Stimulated activated CD8-positive, alpha-beta memory T cell treated with anti-CD3 and anti-CD28 coated beads, Interleukin-7, amount 100 ng/mL, for 4 hours (primary cell): ENCODE results near the gene ALX3.
A peak's percentile ranks its signal among the peaks of the same experiment; 100 is the strongest.

Source experiments
- DNase-seq, 2 donors: peaks; one replicate each; pipeline ENCODE4 v3.0.0-alpha.2; 2020; ENCODE audit warnings: low read depth in 2 of 2

The ALX3 gene

DNA sequence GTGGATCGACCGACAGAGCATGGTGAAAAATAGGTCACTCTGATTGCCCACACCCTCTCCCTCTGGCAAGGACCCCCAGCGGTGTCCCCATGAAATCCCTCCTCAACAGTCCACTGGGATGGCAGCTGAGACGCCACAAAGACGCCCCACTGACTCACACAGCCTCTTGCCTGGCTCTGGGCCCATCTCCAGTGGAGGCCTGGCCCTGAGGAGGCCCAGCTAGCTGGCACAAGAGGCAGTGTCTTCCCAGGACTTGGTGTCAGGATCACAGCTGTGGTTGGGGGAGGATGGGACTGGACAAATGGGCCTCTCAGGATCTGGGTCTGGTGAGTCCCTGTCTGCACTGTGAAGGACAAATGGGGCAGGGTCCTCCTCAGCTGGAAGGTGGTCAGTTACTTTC, 4.6 kb downstream of the ALX3 start:
- DNase-seq, result no peak

DNA sequence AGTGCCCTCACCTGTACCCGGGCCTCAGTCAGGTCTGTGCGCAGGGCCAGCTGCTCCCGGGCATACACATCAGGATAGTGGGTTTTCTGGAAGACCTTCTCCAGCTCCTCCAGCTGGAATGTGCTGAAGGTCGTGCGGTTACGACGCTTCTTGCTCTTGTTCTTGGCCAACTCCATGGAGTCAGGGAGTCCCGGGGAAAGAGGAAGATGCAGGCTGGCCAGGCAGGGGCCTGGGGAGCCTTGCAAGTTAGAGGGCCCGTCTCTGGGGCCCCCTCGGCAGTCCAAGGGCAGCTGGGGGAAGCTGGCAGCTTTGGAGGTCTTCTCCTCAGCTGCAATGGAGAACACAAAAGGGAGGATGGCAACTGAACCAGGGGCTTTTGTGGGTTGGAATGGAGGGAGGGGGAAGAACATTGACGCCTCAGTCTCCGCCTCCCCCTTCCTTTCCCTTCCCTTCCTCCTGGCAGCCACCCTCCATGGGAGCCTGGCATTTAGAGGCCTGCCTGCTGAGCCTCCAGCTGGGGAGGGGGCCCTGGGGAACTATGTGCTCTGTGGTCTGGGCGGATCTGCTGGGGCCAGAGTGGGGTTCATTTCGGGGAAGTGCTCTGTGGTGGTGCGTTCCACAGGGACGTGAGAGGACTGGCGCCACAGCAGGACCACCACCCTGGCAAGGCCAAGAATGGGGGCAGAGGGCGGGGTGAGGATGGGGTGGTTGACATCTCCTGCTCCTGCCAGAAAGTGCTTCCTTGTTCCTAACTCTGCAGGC, 5.7 kb downstream of the ALX3 start:
- DNase-seq, result no peak

DNA sequence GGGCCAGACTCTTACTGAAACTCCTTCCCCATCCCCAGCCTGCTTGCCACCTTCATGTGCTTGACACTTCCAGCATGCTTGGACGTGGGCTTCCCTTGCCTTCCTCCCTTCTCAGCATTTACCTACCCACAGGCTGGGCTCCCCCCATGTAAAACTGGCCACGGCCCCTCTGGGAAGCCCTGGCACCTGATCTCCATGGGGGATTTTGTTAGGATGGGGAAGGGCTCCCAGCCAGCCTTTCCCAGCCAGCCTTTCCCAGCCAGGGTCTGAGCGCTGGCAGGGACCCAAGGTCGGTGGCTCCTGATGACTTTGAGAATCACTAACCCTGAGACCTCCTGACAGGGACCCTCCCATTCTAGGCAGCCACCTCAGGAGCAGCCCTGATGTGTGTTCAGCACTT, 6.7 kb downstream of the ALX3 start:
- no peak for DNase-seq

DNA sequence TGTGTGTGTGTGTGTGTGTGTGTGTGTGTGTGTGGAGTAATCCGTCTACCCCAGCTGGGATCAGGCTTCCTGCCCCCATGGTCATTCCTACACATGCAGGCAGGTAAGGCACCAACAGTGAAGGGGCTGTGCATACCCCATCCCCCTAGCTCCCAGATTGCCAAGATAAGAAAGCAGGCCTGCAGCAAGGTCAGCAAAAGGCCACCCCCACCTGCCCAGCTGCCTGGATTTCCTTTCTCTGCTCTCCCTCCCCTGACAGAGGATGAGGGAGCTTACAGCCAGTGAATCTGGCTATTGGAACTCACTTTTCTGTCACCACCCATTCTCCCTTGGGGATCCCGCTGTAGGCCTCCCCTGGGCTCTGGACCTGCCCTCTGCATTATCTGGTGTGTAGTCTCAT, 7.9 kb downstream of the ALX3 start:
- no peak for DNase-seq

DNA sequence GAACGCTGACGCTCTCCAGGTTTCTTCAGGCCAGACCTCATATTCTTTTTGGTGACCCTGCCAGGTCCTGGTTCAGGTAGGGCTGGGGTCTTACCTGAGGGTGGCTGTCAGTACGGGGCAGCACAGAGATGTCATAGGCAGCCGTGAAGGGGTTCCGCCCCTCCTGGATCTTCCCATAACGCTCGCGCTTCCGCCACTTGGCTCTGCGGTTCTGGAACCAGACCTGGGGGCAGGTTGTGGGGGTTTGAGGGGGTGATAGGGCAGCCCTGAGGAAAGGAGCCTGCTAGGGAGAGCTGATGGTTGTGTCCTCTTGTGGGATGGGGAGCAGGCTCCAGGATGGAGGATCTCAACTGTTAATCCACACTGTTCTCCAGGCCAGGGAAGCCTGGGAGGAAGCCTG, 9.1 kb downstream of the ALX3 start:
- DNase-seq, result no peak

DNA sequence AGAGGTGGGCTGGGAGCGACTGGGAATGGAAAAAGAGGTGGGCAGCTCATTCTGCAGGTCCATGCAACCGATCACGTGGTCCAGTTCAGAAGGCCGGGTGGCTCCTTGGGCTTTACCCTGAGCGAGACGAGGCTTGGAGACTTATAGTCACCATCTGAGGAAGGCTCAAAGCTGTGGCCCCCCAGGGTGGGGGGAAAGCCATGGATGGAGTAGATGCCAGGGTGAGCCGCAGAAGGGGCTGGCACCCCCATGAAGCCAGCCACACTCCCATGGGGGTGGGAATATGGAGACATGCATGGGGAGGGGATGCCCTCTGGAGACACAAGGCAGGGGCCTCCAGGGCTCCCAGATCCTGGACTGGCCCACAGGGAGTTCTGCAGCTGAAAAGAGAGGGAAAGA, 9.8 kb downstream of the ALX3 start:
- DNase-seq, result no peak

DNA sequence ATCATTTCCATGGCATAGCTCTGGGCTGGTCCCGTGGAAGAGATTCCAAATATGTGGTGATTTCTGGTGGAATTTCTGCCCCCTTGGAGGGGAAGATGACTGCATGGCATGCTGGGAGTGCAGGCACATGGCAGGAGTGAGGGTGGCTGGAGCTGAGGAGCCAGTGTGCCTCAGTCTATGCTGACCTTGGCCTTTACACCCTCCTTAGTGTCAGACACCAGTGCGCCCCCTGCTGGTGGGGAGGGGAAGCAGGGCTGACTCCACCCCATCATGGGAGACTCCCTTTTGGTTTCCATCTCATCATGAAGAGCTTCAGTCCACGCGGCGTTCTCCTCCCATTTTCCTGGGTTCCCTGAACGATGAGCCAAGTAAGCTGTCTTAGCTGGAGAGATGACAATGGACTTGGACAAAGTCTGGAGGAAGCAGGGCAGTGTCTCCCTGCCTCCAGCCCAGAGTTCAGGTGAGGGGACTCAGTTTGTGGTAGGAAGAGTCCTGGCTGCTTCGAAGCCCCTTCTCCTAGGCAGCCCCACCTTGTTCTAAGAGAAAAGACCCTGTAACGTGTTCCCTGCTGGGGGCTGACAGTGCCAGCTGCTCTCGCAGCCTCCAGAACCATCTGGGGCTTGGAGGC, 10.3 kb downstream of the ALX3 start:
- DNase-seq, result peak; percentile 46

DNA sequence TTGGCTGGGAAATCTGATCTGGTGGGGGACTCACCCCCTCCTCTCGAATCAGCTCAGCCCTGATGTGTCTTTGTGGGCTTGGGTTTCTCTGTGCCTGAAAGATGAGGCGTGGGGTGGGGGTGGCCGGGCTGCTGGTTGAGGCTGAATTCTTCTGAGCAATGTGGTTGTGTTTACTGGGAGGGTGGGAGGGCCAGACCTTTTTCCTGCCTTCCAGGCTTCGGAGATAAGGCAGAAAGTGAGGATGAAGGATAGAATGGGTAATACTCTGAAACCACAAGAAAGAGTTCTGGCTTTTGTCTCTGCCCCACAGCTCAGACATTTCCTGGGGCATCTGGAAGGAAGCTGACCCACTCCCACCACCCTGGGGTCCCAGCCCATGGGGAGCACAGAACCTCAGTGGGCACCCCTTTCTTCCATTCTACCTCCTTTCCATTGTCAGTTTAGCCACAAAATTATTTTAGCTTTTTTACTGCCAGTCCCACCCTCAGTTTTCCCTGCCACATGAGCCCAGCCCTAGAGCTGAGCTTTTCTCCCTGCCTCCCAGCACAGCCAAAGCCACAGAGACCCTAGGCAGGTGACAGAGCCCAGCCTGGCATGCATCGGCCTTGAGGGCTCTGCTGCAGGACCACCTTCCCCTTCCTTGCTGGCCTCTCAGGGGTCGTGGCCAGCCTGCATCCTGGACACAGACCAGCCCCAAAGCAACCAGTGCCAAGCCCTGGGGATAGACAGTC, 11.2 kb downstream of the ALX3 start:
- DNase-seq, result no peak

DNA sequence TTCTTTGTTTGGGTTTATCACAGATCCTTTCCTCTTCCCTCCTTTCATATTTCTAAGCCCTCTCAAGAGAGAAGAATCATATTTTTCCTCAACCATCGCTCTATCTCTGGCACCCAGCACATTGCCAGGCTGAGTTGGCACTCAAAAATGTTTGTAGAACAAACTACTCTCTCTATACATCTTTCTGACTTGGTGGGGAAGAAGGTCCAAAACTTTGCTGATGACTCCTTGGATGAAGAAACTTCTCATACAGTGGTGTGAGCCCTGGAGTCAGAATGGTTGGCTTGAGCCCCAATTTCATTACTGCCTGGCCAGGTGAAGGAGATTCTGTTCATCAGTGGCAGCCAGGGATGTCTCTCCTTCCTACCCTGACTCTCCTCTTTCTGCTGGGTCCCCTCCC, 11.9 kb downstream of the ALX3 start:
- no peak for DNase-seq

DNA sequence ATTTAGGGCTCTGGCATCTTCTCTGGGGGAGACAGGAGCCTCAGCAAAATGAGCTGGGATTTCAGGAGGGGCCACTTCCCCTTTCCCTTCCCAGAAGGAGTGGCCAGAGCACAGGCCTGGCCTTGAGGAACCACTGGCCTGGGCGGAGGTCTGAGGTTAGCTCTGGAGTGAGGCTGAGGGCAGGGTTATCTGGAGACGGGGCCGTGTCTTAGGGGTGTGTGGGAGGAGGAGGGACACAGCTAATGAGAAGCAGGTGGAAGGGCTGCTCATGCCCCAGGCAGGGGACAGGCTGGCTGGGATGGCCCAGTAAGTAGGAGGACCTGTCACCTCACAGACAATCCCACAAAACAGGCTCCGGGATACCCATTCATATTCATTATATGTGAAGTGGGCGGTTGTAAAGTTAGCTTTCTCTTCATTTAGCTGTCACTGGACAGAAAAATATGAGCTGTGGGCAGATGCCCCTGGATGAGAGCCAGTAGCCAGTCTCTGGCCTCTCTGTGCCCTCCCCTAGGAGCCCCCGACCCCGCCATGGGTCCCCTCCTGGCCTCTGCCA, 12.4 kb downstream of the ALX3 start:
- DNase-seq, result no peak

DNA sequence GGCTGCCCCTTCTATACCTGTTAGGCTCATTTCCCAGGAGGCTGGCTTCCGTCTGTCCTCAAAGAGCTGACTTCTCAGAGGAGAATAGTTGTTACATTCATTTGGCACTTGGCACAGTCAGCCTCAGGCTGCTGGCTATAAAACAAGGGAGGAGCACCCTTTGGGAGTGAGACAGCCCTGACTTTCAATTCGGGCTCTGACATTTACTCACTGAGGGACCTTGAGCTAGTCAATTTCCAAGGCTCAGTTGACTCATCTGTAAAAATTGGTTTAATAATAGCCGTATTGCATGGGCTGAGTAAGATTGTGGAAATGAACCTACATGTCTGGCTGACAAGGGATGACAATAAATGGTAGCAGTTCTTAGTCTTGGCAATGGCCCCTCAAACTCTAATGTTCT, 13.7 kb downstream of the ALX3 start:
- no peak for DNase-seq

DNA sequence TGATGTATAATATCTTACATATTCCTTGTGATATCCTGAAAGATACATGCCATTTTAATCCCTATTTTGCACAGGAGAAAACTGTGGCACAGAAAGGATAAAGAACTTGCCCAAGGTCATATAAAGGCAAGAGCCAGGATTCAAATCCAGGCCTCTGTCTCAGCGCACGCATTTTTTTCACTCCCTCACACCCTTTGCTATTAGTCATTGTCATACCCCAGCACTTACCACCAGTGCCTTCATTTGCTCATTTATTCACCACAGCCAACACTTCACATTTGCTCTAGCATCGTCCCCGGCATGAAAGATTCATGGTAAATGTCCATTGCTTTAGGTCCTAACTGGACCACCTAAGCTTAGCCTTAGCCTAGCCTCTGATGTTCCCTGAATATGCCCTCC, 14.2 kb downstream of the ALX3 start:
- no peak for DNase-seq

DNA sequence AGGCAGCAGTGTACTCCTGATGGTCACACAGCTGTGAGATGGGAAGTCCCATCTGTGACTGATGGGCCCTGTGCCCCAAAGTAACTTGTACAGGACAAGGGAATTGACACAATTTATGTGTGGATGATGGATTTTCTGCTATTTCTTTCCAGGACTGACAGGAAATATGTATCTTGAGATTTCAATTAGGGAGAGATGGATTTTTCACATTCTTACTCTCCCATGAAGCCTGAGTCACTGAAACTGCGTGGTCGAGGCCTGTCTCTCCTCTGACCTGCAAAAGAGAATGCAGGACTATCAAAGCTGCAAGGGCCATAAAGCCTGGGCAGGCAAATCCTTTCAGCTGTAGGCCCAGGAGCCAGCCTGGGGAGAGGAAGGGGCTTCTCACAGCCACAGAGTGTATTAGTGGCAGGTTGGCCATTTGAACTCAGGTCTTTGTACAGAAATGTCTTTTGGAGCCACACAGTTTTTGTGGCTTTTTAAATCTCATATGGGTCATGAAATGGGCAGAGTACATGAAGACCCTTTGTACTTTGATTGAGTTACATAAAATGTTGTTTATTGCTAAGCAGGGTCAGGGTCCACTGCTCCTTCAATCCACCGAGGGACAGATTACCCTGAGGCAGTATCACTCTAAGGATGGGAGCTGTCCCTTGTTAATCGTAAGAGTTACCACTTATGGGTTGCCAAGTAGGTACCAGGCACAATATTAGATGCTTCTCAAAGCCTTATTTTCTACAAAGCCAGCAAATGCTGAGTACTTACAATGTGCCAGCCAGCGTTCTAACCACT, 14.8 kb downstream of the ALX3 start:
- no peak for DNase-seq

DNA sequence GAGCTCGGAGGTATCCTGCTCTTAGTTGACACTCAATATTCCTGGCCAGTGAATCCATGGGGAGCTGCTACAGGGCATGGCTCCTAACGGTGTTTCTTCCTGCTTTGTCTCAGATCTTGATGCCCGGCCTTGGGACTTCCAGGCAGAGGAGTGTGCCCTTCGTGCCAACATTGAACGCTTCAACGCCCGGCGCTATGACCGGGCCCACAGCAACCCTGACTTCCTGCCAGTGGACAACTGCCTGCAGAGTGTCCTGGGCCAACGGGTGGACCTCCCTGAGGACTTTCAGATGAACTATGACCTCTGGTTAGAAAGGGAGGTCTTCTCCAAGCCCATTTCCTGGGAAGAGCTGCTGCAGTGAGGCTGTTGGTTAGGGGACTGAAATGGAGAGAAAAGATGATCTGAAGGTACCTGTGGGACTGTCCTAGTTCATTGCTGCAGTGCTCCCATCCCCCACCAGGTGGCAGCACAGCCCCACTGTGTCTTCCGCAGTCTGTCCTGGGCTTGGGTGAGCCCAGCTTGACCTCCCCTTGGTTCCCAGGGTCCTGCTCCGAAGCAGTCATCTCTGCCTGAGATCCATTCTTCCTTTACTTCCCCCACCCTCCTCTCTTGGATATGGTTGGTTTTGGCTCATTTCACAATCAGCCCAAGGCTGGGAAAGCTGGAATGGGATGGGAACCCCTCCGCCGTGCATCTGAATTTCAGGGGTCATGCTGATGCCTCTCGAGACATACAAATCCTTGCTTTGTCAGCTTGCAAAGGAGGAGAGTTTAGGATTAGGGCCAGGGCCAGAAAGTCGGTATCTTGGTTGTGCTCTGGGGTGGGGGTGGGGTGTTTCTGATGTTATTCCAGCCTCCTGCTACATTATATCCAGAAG, 16.7 kb downstream of the ALX3 start:
- peak; percentile 43 to 44 for DNase-seq

DNA sequence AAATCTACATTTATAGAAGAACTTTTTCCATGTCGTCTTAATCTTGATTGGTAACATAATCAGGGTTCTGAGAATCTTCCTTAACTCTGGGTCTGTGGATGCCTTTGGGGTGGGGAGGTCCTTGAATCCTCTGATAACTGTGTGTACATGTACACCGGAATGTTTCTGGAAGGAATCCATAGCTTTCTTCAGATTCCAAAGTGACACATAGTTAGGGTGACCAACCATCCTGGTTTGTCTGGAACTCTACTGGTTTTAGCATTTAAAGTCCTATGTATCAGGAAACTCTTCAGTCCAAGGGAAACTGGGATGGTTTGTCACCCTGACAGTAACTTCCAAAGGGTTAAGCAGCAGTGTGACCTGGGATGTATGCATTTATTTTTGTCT, 19.2 kb downstream of the ALX3 start:
- DNase-seq, result no peak

DNA sequence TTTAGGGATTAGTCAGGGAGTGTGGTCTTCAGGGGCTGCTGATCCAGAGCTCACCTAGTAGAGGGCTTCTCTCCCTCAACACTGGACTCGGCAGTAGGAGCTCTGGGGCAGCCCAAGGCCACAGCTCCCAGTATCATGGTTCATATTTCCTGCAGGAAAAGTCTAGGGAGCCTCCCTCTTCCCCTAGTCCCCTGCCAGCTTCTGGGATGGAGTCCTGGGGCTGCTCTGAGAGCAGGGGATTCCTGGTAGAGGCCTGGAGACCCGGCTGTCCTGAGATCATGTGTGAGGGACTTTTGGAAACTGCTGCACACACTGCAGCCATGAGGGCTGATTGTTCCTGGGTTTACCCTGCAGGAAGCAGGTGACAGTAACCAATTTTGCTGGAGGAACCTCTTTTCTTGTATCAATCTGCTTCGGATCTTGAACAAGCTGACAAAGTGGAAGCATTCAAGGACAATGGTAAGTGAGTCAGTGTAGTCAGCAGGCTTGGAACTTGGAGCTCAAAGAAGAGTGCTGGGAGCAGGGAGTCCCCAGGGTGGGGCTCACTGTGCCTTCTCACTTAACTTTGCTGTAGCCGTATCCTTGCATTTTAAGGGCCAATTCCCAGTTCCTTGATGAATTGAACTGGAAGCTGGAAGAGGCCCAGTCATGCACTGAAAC, 19.7 kb downstream of the ALX3 start:
- no peak for DNase-seq

DNA sequence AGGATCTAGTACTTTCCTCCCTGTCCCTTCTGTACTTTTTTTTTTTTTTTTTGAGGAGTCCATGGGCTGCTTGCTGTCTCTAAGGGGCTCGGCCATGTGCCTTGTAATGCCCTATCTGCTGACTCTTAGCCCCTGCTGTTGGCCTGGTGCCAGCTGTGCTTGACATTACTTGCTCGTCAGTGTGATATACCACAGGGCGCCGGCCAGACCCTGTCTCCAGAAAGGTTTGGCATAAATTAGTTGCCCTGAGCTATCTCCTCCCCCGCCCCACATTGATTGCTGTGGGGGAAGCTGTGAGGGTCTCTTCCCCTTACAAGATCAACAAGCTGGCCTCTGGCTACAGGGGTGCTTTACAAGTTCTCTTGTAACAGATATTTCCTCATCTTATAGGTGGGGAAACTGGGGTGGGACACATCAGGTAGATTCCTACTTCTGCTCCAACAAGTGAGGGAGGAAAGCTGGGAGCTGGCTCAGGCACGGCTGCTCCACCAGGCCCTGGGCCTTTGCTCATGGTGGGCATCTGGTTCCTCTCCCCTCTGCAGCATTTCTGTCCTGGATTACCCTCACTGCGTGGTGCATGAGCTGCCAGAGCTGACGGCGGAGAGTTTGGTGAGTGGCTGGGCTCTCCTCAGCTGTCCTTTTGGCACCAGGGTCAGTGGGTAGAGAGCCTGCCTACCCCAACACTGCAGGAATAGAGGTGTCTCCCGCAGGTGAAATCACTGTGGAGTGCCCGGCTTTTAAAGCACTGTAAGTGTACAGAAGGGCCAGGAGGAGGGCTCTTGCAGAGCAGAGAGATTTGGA, 20.5 kb downstream of the ALX3 start:
- no peak for DNase-seq

DNA sequence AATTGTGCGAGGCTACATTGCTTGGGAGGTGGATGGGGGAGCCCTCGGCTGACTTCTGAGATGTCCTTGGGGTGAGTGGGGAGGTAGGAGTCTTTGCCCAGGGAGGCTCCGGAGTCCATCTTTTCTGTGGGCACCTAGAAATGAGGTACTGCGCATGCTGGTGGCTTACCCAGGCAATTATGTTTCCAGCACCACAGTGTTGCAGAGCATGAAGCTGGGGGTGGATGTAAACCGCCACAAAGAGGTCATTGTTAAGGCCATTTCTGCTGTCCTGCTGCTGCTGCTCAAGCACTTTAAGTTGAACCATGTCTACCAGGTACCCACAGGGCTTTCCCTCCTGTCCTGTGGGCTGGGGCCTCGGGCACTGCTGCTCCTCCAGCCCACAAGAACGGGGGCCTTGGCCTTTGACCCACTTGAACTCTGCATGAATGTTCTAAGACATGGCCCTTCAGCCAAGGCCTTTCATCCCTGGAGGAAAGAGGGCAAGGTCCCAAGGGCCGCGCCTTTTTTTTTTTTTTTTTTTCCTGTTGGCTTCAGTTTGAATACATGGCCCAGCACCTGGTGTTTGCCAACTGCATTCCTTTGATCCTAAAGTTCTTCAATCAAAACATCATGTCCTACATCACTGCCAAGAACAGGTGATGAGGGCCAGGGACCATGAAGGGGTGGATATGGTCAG, 21.4 kb downstream of the ALX3 start:
- DNase-seq, result no peak

DNA sequence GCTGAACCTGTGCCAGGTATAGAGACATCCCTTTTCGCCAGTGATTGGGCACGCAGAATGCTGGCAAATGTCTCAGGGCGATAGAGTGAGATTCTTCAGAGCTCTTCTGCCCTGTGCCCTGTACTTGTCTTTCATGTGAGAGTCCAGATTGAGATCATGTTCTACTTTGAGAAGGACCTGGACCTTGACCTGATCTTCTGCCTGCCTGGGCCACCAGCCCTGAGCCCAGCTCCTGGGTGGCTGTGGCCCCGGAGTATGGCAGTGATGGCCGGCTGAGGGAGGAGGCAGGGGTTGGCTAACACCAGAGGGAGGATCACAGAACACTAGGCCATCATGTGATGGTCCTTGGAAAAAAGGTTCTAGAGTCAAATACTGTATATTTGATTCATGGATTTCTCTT, 22.2 kb downstream of the ALX3 start:
- DNase-seq, result no peak
